GM12891 (cell line): Measurements from ENCODE around the gene PCDH9.

ENCODE experiments used
- DNase-seq: peaks from one replicate; pipeline ENCODE4 v3.0.0; 2011; ENCODE audit warnings: low spot score; ENCODE audit not compliant: insufficient read length
- FAIRE-seq: peaks from 2 replicates; lab custom pipeline; 2011; peaks lifted over from hg19 to GRCh38; lab: Jason Lieb, UNC
- PAX5 ChIP-seq: IDR thresholded peaks from 2 replicates; pipeline ENCODE4 v1.6.1; 2011; ENCODE audit warnings: low read length, moderate library complexity, mild to moderate bottlenecking; ENCODE audit not compliant: insufficient read depth, severe bottlenecking
- POLR2A ChIP-seq: IDR thresholded peaks from 2 replicates; pipeline ENCODE4 v1.6.1; 2011; ENCODE audit warnings: low read depth, low read length, control low read depth
- POLR2AphosphoS5 ChIP-seq: IDR thresholded peaks from 2 replicates; pipeline ENCODE4 v1.6.1; 2011; ENCODE audit warnings: low read depth, low read length, control low read depth
- POU2F2 ChIP-seq: IDR thresholded peaks from 2 replicates; pipeline ENCODE4 v1.6.1; 2011; ENCODE audit warnings: low read depth, mild to moderate bottlenecking, control low read depth, low read length, moderate library complexity
- SPI1 ChIP-seq: IDR thresholded peaks from 2 replicates; pipeline ENCODE4 v1.6.1; 2011; ENCODE audit warnings: low read depth, low read length, control low read depth
- TAF1 ChIP-seq: IDR thresholded peaks from 2 replicates; pipeline ENCODE4 v1.6.1; 2011; ENCODE audit warnings: low read depth, low read length, control low read depth

PCDH9 gene

DNA sequence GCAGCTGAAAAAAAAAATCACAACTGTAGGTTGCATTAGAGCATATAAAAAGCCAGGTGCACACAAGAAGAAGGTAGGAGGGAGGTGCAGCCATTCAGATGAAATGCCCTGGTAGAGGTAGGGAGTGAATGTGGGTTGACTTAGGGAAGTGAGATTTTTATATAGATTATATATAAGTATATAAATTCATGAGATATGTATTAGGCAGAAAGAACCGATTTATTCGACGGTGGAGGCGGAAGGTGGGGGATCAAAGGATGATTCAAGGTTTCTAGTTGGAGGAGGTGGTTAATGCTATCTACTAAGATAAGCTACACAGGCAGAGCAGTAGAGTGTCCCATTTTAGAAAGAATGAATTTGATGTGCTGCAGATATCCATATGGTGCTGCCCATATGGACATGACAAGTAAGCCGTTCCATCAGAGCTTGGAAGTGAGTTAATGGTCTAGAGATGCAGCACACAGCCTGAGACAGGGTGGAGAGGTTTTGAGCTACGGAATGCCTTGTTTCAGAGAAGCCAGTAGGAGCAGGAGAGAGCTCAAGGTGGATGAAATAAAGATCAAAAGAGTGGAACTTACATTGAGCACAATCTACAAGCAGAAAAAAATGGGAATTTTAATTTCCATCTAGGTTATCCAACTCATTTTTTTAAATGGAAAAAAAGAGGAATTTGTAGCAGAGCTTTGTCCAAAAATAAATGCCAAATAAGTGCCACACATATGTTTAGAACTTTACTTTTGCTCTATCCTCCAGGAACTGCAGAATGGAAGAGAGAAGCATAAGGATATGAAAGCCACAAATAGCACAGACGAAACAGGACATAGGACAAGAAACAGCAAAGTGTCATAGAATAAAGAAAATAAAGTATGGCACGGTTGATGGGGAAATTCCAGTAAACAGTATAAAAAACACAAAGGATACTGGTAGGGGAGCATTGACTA, 177.3 kb downstream of the PCDH9 start:
- TF ChIP-seq TAF1 (no peak), POU2F2 (no peak), SPI1 (no peak), POLR2A (no peak), POLR2AphosphoS5 (no peak), PAX5 (no peak)
- DNase-seq (no peak), FAIRE-seq (no peak)

DNA sequence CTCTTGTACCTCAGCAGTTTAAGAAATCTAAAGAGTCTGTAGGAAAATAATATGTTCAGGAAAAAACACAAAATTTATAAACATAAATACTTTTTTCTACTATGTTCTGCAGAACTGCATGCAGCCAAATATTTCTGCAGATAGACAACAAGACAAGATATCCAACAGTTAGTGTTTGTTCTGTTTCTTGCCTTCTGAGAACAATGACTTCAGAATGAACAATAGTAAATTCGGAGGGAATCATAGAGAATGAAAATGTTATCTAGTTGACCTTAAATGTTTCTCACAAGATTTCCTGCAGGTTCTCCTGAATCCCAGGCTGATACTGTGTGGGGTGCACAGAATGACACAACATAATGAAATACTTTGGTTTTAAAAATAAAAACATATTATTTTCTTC, 180.4 kb downstream of the PCDH9 start:
- no peak for TF ChIP-seq PAX5
- TF ChIP-seq SPI1: no peak
- TF ChIP-seq POLR2AphosphoS5: no peak
- TF ChIP-seq POLR2A: no peak
- no peak for TF ChIP-seq TAF1
- TF ChIP-seq POU2F2: no peak
- DNase-seq (no peak), FAIRE-seq (no peak)

- DNase-seq (no peak), FAIRE-seq (no peak)
- TF ChIP-seq PAX5 (no peak), SPI1 (no peak), POLR2AphosphoS5 (no peak), POU2F2 (no peak), POLR2A (no peak), TAF1 (no peak)
These were observed 181.3 kb downstream of the PCDH9 start for GRCh38 chr13:67048821-67049150.

DNA sequence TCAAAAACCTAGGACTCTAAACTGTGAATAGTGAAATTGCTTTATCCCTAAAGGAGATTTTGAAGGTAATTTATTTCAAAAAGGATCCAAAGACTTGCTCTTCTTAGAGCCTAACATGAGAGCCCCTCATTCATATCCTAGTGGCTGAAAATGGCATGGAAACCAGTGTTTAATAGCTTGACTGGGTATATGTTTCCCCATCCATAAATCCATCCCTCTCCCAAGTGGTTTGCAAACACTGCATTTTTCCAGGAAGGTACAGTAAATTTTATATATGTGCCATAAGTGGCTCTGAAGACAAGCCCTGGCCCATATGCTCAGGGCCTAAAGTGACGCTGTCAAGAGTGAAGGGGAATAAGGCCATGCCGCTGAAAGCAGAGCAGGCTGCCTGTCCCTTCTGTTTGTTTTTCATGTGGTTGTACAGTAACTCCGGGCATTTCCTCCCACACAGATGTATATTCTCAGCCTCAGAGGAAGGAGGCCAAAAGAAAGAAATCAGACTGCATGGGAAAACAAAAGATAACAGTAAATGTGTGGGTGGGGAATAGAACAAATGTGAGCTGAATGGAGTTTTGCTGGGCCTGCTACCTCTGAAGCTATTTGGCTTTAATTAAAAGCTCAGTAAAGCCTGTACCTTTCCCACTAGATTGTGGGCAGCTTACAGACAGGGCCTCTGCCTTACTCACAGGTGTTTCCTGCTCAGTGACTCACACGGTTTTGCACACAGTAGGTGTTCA, 181.9 kb downstream of the PCDH9 start:
- DNase-seq (no peak), FAIRE-seq (no peak)
- TF ChIP-seq PAX5 (no peak), POLR2AphosphoS5 (no peak), SPI1 (no peak), TAF1 (no peak), POLR2A (no peak), POU2F2 (no peak)

- FAIRE-seq (no peak), DNase-seq (no peak)
- TF ChIP-seq POU2F2: no peak
- TF ChIP-seq POLR2AphosphoS5: no peak
- TF ChIP-seq PAX5: no peak
- TF ChIP-seq TAF1: no peak
- no peak for TF ChIP-seq SPI1
- TF ChIP-seq POLR2A: no peak
These were observed 184.8 kb downstream of the PCDH9 start for GRCh38 chr13:67045357-67045756.

GRCh38 chr13:67043901-67044300, 186.2 kb downstream of the PCDH9 start:
- no peak for FAIRE-seq
- TF ChIP-seq POU2F2 (no peak), PAX5 (no peak), POLR2AphosphoS5 (no peak), POLR2A (no peak), TAF1 (no peak), SPI1 (no peak)
- DNase-seq: no peak

GRCh38 chr13:67042556-67042955, 187.6 kb downstream of the PCDH9 start:
- TF ChIP-seq POLR2AphosphoS5: no peak
- no peak for TF ChIP-seq PAX5
- no peak for TF ChIP-seq TAF1
- TF ChIP-seq POLR2A: no peak
- no peak for TF ChIP-seq SPI1
- no peak for TF ChIP-seq POU2F2
- FAIRE-seq: no peak
- no peak for DNase-seq

DNA sequence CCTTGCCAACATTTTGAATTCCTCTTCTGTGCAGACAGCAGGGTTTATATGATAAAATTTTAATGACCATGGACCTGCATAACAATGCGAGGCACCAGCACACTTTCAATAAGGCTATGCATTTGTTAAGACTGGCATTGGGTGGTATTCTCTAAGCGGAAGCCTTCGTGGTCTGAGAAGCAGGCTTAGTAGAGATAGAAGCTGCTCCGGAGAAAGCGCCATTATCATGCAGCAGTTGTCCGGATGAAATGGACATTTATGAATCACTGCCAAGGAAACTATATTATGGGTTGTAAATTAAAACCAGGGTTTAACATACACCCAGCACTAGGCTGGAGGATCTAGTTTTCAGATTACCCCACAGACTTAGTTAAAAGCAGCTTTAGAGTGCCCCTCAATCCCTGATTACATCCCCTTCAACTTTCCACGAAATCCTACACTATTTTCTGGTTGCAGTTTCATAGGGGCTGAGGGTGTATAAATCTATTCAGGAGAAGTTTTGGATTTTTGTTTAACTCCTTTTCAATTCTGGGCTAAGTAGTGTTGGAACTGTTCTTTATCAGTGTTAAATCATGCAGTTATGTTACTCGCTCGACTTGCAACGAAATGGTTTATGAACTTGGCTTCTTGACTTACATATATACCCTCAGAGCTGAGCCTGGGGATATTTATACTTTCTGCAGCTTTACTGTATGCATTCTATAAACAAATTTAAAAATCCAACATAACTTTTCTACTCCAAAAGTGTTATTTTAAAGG, 193.3 kb downstream of the PCDH9 start:
- DNase-seq (no peak), FAIRE-seq (no peak)
- TF ChIP-seq POU2F2 (no peak), PAX5 (no peak), POLR2A (no peak), POLR2AphosphoS5 (no peak), SPI1 (no peak), TAF1 (no peak)
